H9 (cell line): ENCODE data around the gene VGLL3. TPM values are rescaled to one million over a fixed set of nuclear protein-coding genes. Genes with fewer than 3 reads are reported as not detected.

Experiments used
- DNase-seq: peaks from one replicate; pipeline ENCODE4 v3.0.0-alpha.2; 2017
- H2AFZ ChIP-seq: one replicate; pipeline ENCODE4 v1.6.1; 2013; ENCODE audit warnings: mild to moderate bottlenecking, low read length, control low read depth, moderate library complexity
- H2AK5ac ChIP-seq: 2 replicates; pipeline ENCODE4 v1.6.1; 2013; ENCODE audit warnings: low read length, control low read depth, mixed read lengths; ENCODE audit not compliant: insufficient read length
- H2BK120ac ChIP-seq: one replicate; pipeline ENCODE4 v1.6.1; 2013; ENCODE audit warnings: low read depth, mild to moderate bottlenecking, low read length, control low read depth, inconsistent platforms; ENCODE audit not compliant: poor library complexity, severe bottlenecking
- H2BK12ac ChIP-seq: 2 replicates; pipeline ENCODE4 v1.6.1; 2013; ENCODE audit warnings: low read length, control low read depth, mixed read lengths, low read depth; ENCODE audit not compliant: insufficient read length
- H2BK15ac ChIP-seq: 2 replicates; pipeline ENCODE4 v1.6.1; 2013; ENCODE audit warnings: low read depth, low read length, control low read depth
- H2BK20ac ChIP-seq: one replicate; pipeline ENCODE4 v1.6.1; 2013; ENCODE audit warnings: low read depth, mild to moderate bottlenecking, low read length, control low read depth, inconsistent platforms; ENCODE audit not compliant: poor library complexity, severe bottlenecking
- H2BK5ac ChIP-seq: 2 replicates; pipeline ENCODE4 v1.6.1; 2013; ENCODE audit warnings: low read length, control low read depth, mixed read lengths; ENCODE audit not compliant: insufficient read length
- H3K14ac ChIP-seq: 2 replicates; pipeline ENCODE4 v1.6.1; 2013; ENCODE audit warnings: low read length, control low read depth; ENCODE audit not compliant: insufficient read depth
- H3K18ac ChIP-seq: 2 replicates; pipeline ENCODE4 v1.6.1; 2013; ENCODE audit warnings: low read depth, mild to moderate bottlenecking, mixed read lengths, low read length, control low read depth; ENCODE audit not compliant: insufficient read length
- H3K23ac ChIP-seq: 2 replicates; pipeline ENCODE4 v1.6.1; 2013; ENCODE audit warnings: low read length, control low read depth, mixed read lengths, low read depth; ENCODE audit not compliant: insufficient read length
- H3K23me2 ChIP-seq: 2 replicates; pipeline ENCODE4 v1.6.1; 2013; ENCODE audit warnings: low read depth, mild to moderate bottlenecking, mixed read lengths, low read length, control low read depth; ENCODE audit not compliant: insufficient read length, poor library complexity, severe bottlenecking
- H3K27ac ChIP-seq: 2 replicates; pipeline ENCODE4 v1.5.1; 2013; ENCODE audit warnings: low read length, control low read depth, mixed read lengths, low read depth; ENCODE audit not compliant: insufficient read length
- H3K27me3 ChIP-seq: 2 replicates; pipeline ENCODE4 v1.6.1; 2013; ENCODE audit warnings: low read length, control low read depth, inconsistent platforms; ENCODE audit not compliant: insufficient read depth
- H3K4ac ChIP-seq: 2 replicates; pipeline ENCODE4 v1.6.1; 2013; ENCODE audit warnings: low read depth, mild to moderate bottlenecking, control low read depth, inconsistent platforms, low read length, moderate library complexity
- H3K4me1 ChIP-seq: 2 replicates; pipeline ENCODE4 v1.6.1; 2013; ENCODE audit warnings: low read length, control low read depth, inconsistent platforms; ENCODE audit not compliant: insufficient read depth
- H3K4me2 ChIP-seq: 2 replicates; pipeline ENCODE4 v1.6.1; 2013; ENCODE audit warnings: low read length, control low read depth, mixed read lengths; ENCODE audit not compliant: insufficient read length, insufficient read depth
- H3K56ac ChIP-seq: 2 replicates; pipeline ENCODE4 v1.6.1; 2013; ENCODE audit warnings: low read depth, mild to moderate bottlenecking, mixed read lengths, low read length, control low read depth; ENCODE audit not compliant: insufficient read length
- H3K79me1 ChIP-seq: 2 replicates; pipeline ENCODE4 v1.6.1; 2013; ENCODE audit warnings: low read depth, mild to moderate bottlenecking, moderate library complexity, low read length, control low read depth, inconsistent platforms; ENCODE audit not compliant: insufficient read depth, poor library complexity, severe bottlenecking
- H3K79me2 ChIP-seq: 2 replicates; pipeline ENCODE4 v1.6.1; 2013; ENCODE audit warnings: low read length, control low read depth, inconsistent platforms; ENCODE audit not compliant: insufficient read depth
- H3K9ac ChIP-seq: 2 replicates; pipeline ENCODE4 v1.6.1; 2013; ENCODE audit warnings: low read length, control low read depth, mixed read lengths; ENCODE audit not compliant: insufficient read length; ENCODE audit errors: extremely low read depth
- H3K9me3 ChIP-seq: one replicate; pipeline ENCODE4 v1.6.1; 2013; ENCODE audit warnings: low read depth, low read length, inconsistent platforms; ENCODE audit not compliant: control insufficient read depth
- H3T11ph ChIP-seq: one replicate; pipeline ENCODE4 v1.6.1; 2013; ENCODE audit warnings: mild to moderate bottlenecking, low read length, control low read depth, inconsistent platforms
- H4K20me1 ChIP-seq: one replicate; pipeline ENCODE4 v1.6.1; 2013; ENCODE audit not compliant: control insufficient read depth, insufficient read length, insufficient read depth
- H4K5ac ChIP-seq: 2 replicates; pipeline ENCODE4 v1.6.1; 2013; ENCODE audit warnings: low read depth, mild to moderate bottlenecking, mixed read lengths, low read length, control low read depth; ENCODE audit not compliant: insufficient read length
- H4K8ac ChIP-seq: replicated peaks from 2 replicates; pipeline ENCODE4 v1.6.1; 2013; ENCODE audit warnings: low read length, control low read depth, mixed read lengths, low read depth; ENCODE audit not compliant: insufficient read length
- H4K91ac ChIP-seq: 2 replicates; pipeline ENCODE4 v1.6.1; 2013; ENCODE audit warnings: low read depth, mild to moderate bottlenecking, moderate library complexity, mixed read lengths, low read length, control low read depth; ENCODE audit not compliant: insufficient read length
- H3K27ac Mint-ChIP-seq, 3 experiments: 2 replicates in 2 of 3; 3 replicates in 1 of 3; pipeline ENCODE4 v1.8.0; 2020 to 2021; ENCODE audit warnings: mixed read lengths in 3 of 3, mild to moderate bottlenecking in 1 of 3, moderate library complexity in 1 of 3
- H3K27me3 Mint-ChIP-seq: 2 replicates; pipeline ENCODE4 v1.8.0; 2021; ENCODE audit warnings: low read depth, mild to moderate bottlenecking, moderate library complexity, mixed read lengths
- H3K36me3 Mint-ChIP-seq, 3 experiments: 2 replicates in 2 of 3; 3 replicates in 1 of 3; pipeline ENCODE4 v1.8.0; 2020 to 2021; ENCODE audit warnings: low read depth in 3 of 3, mixed read lengths in 3 of 3; ENCODE audit not compliant: insufficient read depth in 1 of 3
- H3K4me1 Mint-ChIP-seq, 2 experiments: 2 replicates each; pipeline ENCODE4 v1.8.0; 2020; ENCODE audit warnings: mixed read lengths in 2 of 2
- H3K4me3 Mint-ChIP-seq, 2 experiments: 2 replicates in 1 of 2; 3 replicates in 1 of 2; pipeline ENCODE4 v1.8.0; 2020 to 2021; ENCODE audit warnings: mild to moderate bottlenecking in 2 of 2, mixed read lengths in 2 of 2, moderate library complexity in 1 of 2
- H3K9me3 Mint-ChIP-seq, 2 experiments: 2 replicates in 1 of 2; 3 replicates in 1 of 2; pipeline ENCODE4 v1.8.0; 2020; ENCODE audit warnings: mild to moderate bottlenecking in 2 of 2, mixed read lengths in 2 of 2, moderate library complexity in 1 of 2
- CTCF ChIP-seq: fragments of 200-600 bp; sonication (generic); conservative IDR thresholded peaks from 3 replicates; pipeline ENCODE4 v1.8.0; 2021; ENCODE audit warnings: antibody characterized with exemption, mild to moderate bottlenecking
- WGBS: extraction: QIAGEN DNeasy Blood & Tissue Kit; methylation state at CpG from one replicate; pipeline ENCODE4 v1.1.7; 2013; ENCODE audit warnings: missing lambda C conversion rate, low lambda C conversion rate, mixed read lengths; ENCODE audit not compliant: insufficient read length; ENCODE audit errors: extremely low coverage; 5-methylcytosine and 5-hydroxymethylcytosine counted together
- total RNA-seq: library from RNA; stranded (reverse); gene quantifications from 2 replicates; pipeline ENCODE4 v1.2.1, GENCODE V29; 2021

VGLL3 gene
- total RNA-seq, 1 experiment from 2014 or later: 19.7 TPM

GRCh38 chr3:86890741-86891396 lies 100.1 kb downstream of the VGLL3 start:
- Histone ChIP-seq H4K8ac (no peak overlapping the region), H2BK15ac (no peak overlapping the region), H3K18ac (no peak overlapping the region), H2BK20ac (no peak overlapping the region), H2BK120ac (no peak overlapping the region), H4K20me1 (no peaks in the 10 kb centered on the region), H3K27me3 (no peaks in the 10 kb centered on the region), H3K27ac (peak overlapping the region; percentile 29), H3K79me1 (no peaks in the 10 kb centered on the region), H2BK5ac (no peak overlapping the region), H3K4ac (no peak overlapping the region), H3K23ac (no peak overlapping the region), H3T11ph (no peak overlapping the region), H4K5ac (no peak overlapping the region), H2AK5ac (no peak overlapping the region), H3K23me2 (no peaks in the 10 kb centered on the region), H3K4me1 (no peaks in the 10 kb centered on the region), H4K91ac (no peak overlapping the region), H3K14ac (no peak overlapping the region), H3K56ac (no peak overlapping the region), H3K9me3 (no peaks in the 10 kb centered on the region), H3K4me2 (no peak overlapping the region), H2AFZ (no peak overlapping the region), H2BK12ac (no peak overlapping the region), H3K79me2 (no peaks in the 10 kb centered on the region), H3K9ac (no peak overlapping the region)
- no CpG with 5 or more reads among the region's 1 CpG for WGBS
- H3K36me3 Mint-ChIP-seq: peaks cover 4 to 10% (median 5%) of the 10 kb centered on the region in 3 experiments; a peak in 5 of 7 replicates
- peak overlapping the region; percentile 31 to 63; a peak in 3 of 5 replicates for H3K4me3 Mint-ChIP-seq
- H3K4me1 Mint-ChIP-seq: peaks cover 29 to 36% of the 10 kb centered on the region in 2 experiments
- peaks cover 5 to 9% of the 10 kb centered on the region in 2 experiments for H3K9me3 Mint-ChIP-seq
- H3K27me3 Mint-ChIP-seq: no peaks in the 10 kb centered on the region
- no peak for TF ChIP-seq CTCF
- H3K27ac Mint-ChIP-seq: peak overlapping the region; percentile 96 to 100 (median 98)
- peak; percentile 29 for DNase-seq

Other genes with a start within 250 kb of the VGLL3 start
- 38.5 and 39.3 TPM in 2 replicates for gene CHMP2B, start 236.2 kb upstream of the VGLL3 start, total RNA-seq